MCF 10A (cell line): ENCODE results near the gene PDCD2. TPM values are rescaled to one million over a fixed set of nuclear protein-coding genes. Genes with fewer than 3 reads are reported as not detected.

Experiments used
- BruUV-seq: library from RNA; stranded (reverse); fragments of 400-500 nt; replicated peaks from 2 replicates; lab custom pipeline; 2021; lab: Mats Ljungman, UMichigan
- CTCF ChIA-PET: fragments of 300-600 bp; sonication (Branson Sonifier 250); formaldehyde crosslinking; extraction: SDS; loops from one replicate; lab custom pipeline; 2021; ENCODE audit warnings: antibody characterized with exemption, inconsistent platforms; lab: Yijun Ruan, JAX
- POLR2A ChIA-PET: fragments of 300-600, 350-650 bp; sonication (Branson Sonifier 250); formaldehyde crosslinking; extraction: SDS; loops from one replicate; lab custom pipeline; 2020; ENCODE audit warnings: antibody characterized with exemption, inconsistent platforms; lab: Yijun Ruan, JAX
- DNase-seq: peaks from one replicate; pipeline ENCODE4 v3.0.0-alpha.2; 2018; ENCODE audit not compliant: unreplicated experiment
- H3K27ac Mint-ChIP-seq: one replicate; pipeline ENCODE4 v1.8.0; 2022; ENCODE audit warnings: mild to moderate bottlenecking, low read depth, mixed read lengths; ENCODE audit not compliant: unreplicated experiment
- H3K27me3 Mint-ChIP-seq: one replicate; pipeline ENCODE4 v1.8.0; 2022; ENCODE audit warnings: mixed read lengths; ENCODE audit not compliant: insufficient read depth, unreplicated experiment
- H3K36me3 Mint-ChIP-seq: one replicate; pipeline ENCODE4 v1.8.0; 2022; ENCODE audit warnings: mild to moderate bottlenecking, moderate library complexity, mixed read lengths; ENCODE audit not compliant: insufficient read depth, unreplicated experiment
- H3K4me1 Mint-ChIP-seq: one replicate; pipeline ENCODE4 v1.8.0; 2022; ENCODE audit warnings: mixed read lengths; ENCODE audit not compliant: insufficient read depth, unreplicated experiment
- H3K4me3 Mint-ChIP-seq: one replicate; pipeline ENCODE4 v1.8.0; 2022; ENCODE audit warnings: mild to moderate bottlenecking, moderate library complexity, mixed read lengths; ENCODE audit not compliant: unreplicated experiment
- H3K9me3 Mint-ChIP-seq: one replicate; pipeline ENCODE4 v1.8.0; 2022; ENCODE audit warnings: mixed read lengths; ENCODE audit not compliant: unreplicated experiment
- intact Hi-C: fragments of 100-400 bp; cut with micrococcal nuclease; formaldehyde crosslinking; loops from 2 replicates; pipeline ENCODE4 v1.14.1; 2022
- total RNA-seq: library from RNA; stranded (reverse); gene quantifications from 2 replicates; pipeline ENCODE4 v1.2.3, GENCODE V29; 2022
- TF ChIP-seq, protein P1 (sequence below): fragments of 200-600 bp; IDR thresholded peaks from one replicate; pipeline ENCODE4 v1.8.0; 2022; ENCODE audit warnings: antibody characterized with exemption, mild to moderate bottlenecking; ENCODE audit not compliant: unreplicated experiment

Gene PDCD2
- total RNA-seq, 1 experiment from 2014 or later, result 101 TPM

DNA sequence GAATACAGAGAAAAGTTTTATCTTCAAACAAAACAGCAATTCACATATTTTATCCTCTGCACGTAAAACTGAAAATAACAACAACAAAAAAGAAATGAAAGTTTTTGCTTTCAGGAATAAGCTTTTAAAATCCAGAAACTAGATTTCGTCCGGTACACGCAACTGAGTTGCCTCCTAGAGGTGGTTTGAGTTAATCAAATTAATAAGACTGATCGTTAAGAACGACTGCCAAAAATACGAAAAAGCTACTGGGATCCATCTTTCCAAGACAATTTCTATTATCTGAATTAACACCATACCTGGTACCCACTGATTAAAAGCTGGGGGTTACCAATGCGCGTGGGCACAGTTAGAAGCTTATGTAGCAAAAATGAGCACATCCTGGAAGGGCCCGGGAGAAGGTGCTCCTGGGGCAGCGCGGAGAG, 669 bp downstream of the PDCD2 start:
- DNase-seq, result no peak
- Mint-ChIP-seq H3K9me3 (no peaks in the 10 kb centered on the region), H3K4me1 (peaks cover 6% of the 10 kb centered on the region), H3K27me3 (no peaks in the 10 kb centered on the region), H3K27ac (peak overlapping the region; percentile 66), H3K4me3 (peak overlapping the region; percentile 99), H3K36me3 (peaks cover 55% of the 10 kb centered on the region)
- intact Hi-C loops, result no loop called here
- BruUV-seq, result no TSS peak
- ChIA-PET POLR2A (interaction anchor here (0.6 to 3.4 kb wide), 17 partner anchors 9 to 832 kb away, joined by 3 to 78 read pairs (median 4); partner anchors contain the start of genes DYNLT2, ERMARD, PSMB1 and TBP), CTCF (interaction anchor here (0.6 to 1.1 kb wide), 4 partner anchors 8 to 28 kb away, joined by 3 to 6 read pairs (median 4); no protein-coding TSS in a partner anchor)
- TF ChIP-seq, protein P1, sequence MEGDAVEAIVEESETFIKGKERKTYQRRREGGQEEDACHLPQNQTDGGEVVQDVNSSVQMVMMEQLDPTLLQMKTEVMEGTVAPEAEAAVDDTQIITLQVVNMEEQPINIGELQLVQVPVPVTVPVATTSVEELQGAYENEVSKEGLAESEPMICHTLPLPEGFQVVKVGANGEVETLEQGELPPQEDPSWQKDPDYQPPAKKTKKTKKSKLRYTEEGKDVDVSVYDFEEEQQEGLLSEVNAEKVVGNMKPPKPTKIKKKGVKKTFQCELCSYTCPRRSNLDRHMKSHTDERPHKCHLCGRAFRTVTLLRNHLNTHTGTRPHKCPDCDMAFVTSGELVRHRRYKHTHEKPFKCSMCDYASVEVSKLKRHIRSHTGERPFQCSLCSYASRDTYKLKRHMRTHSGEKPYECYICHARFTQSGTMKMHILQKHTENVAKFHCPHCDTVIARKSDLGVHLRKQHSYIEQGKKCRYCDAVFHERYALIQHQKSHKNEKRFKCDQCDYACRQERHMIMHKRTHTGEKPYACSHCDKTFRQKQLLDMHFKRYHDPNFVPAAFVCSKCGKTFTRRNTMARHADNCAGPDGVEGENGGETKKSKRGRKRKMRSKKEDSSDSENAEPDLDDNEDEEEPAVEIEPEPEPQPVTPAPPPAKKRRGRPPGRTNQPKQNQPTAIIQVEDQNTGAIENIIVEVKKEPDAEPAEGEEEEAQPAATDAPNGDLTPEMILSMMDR, result no peak

DNA sequence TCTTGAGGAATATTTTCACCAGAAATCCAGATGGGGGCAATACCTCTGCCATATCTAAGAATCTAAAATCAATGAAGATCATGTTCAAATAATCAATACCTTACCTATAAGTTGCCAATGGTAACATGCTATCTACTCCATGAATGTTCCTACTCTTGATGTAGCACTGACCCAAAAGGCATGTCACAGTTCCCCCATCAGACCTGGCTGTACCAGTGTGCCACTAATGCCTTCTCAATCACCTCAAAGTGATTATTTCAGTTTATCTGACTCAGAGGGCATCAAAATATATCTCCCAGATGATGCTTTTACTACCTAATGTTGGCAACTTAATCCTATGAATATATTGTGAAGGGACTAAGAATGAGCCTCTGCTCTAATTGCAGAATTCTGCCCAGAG, 5.5 kb downstream of the PDCD2 start:
- ChIA-PET CTCF (no interaction called here), POLR2A (interaction anchor here (1.2 kb wide), 1 partner anchor 23 kb away, joined by 4 read pairs; no protein-coding TSS in a partner anchor)
- intact Hi-C loops, result no loop called here
- no peaks in the 10 kb centered on the region for H3K27me3 Mint-ChIP-seq
- H3K4me3 Mint-ChIP-seq, result no peak overlapping the region
- H3K4me1 Mint-ChIP-seq, result no peaks in the 10 kb centered on the region
- TF ChIP-seq, protein P1, result no peak
- no TSS peak for BruUV-seq
- peaks cover 77% of the 10 kb centered on the region for H3K36me3 Mint-ChIP-seq
- H3K27ac Mint-ChIP-seq, result no peak overlapping the region
- DNase-seq, result no peak
- H3K9me3 Mint-ChIP-seq, result no peaks in the 10 kb centered on the region

DNA sequence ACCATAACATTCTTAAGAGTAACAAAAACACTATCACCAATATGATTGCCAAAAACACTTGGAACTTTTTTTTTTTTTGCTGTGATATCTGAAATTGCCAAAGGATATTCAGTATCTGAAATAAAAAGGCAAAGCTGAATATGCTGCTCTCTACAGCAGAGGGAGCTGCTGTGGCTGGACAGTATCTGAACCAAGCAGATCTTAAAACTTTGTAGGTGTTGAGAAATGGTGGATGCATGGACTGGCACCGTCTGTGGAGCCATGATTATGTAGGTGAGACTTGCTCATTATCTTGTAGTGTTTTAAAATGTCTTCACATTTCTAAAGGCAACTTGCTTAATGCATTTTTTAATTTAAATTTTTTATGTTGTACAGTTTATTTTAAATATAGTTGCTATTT, 9.2 kb downstream of the PDCD2 start:
- intact Hi-C loops, result no loop called here
- no peak overlapping the region for H3K4me3 Mint-ChIP-seq
- DNase-seq, result no peak
- ChIA-PET POLR2A (interaction anchor here (0.6 to 2.0 kb wide), 4 partner anchors 9 to 34 kb away, joined by 3 to 16 read pairs (median 5); partner anchors contain the start of genes PDCD2 and TBP), CTCF (interaction anchor here (0.8 to 1.2 kb wide), 3 partner anchors 8 to 13 kb away, joined by 4 to 6 read pairs (median 4); no protein-coding TSS in a partner anchor)
- no peaks in the 10 kb centered on the region for H3K4me1 Mint-ChIP-seq
- no peaks in the 10 kb centered on the region for H3K9me3 Mint-ChIP-seq
- H3K36me3 Mint-ChIP-seq, result peaks cover 64% of the 10 kb centered on the region
- no peaks in the 10 kb centered on the region for H3K27me3 Mint-ChIP-seq
- BruUV-seq, result no TSS peak
- H3K27ac Mint-ChIP-seq, result no peak overlapping the region
- TF ChIP-seq, protein P1, result peak; percentile 21

DNA sequence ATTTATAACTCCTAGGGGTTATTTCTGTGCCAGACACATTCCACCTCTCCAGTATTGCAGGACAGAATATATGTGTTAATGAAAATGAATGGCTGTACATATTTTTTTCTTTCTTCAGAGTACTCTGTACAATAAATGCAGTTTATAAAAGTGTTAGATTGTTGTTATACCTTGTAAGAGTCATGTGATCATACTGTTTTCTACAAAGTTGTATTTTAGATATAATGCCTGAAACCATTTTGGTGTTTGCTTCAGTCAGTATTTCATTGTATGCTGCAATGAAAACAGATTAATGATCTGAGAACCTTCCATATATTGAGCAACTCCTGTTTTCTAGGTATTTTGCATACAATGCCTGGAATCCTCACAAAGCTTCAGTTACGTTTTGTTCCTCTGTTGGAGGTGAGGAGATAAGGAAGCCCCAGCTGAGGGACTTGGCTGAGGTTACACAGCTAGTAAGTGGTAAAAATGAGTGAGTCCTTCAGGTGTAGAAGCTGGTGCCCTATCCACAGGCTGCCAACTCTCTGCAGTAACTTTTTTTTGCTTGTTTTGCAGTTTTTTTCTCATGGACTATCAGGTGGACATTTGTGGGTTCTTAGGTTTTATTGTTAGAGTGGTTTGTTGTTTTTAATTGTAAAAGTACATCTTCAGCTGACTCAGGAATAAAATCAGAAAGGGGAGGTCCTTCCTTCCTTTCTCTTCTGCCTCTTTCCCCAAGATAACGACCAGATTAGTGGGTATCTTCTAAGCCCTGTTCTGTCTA, 11.6 kb downstream of the PDCD2 start:
- H3K36me3 Mint-ChIP-seq, result peaks cover 58% of the 10 kb centered on the region
- ChIA-PET POLR2A (interaction anchor here (1.0 kb wide), 1 partner anchor 9 kb away, joined by 3 read pairs; no protein-coding TSS in a partner anchor), CTCF (interaction anchor here (0.8 kb wide), 1 partner anchor 16 kb away, joined by 4 read pairs; no protein-coding TSS in a partner anchor)
- no peak overlapping the region for H3K4me3 Mint-ChIP-seq
- no peak overlapping the region for H3K27ac Mint-ChIP-seq
- H3K4me1 Mint-ChIP-seq, result no peaks in the 10 kb centered on the region
- DNase-seq, result no peak
- no peaks in the 10 kb centered on the region for H3K9me3 Mint-ChIP-seq
- H3K27me3 Mint-ChIP-seq, result no peaks in the 10 kb centered on the region
- TF ChIP-seq, protein P1, result no peak
- no TSS peak for BruUV-seq
- intact Hi-C loops, result no loop called here
